Activated T-cell treated with anti-CD3 and anti-CD28 coated beads, Interleukin-2, amount 50 U/mL, for 24 hours (primary cell): ENCODE measurements around the gene GALNTL6.

Experiments used
- DNase-seq: peaks from one replicate; pipeline ENCODE4 v3.0.0-alpha.2; 2020
- H3K27ac Mint-ChIP-seq: 2 replicates; pipeline ENCODE4 v1.8.0; 2020; ENCODE audit warnings: mild to moderate bottlenecking, mixed read lengths
- H3K27me3 Mint-ChIP-seq: 2 replicates; pipeline ENCODE4 v1.8.0; 2020; ENCODE audit warnings: mixed read lengths
- H3K36me3 Mint-ChIP-seq: 2 replicates; pipeline ENCODE4 v1.8.0; 2020; ENCODE audit warnings: low read depth, mixed read lengths
- H3K4me1 Mint-ChIP-seq: 2 replicates; pipeline ENCODE4 v1.8.0; 2020; ENCODE audit warnings: low read depth, mixed read lengths
- H3K4me3 Mint-ChIP-seq: 2 replicates; pipeline ENCODE4 v1.8.0; 2020; ENCODE audit warnings: mild to moderate bottlenecking, moderate library complexity, mixed read lengths
- H3K9me3 Mint-ChIP-seq: 2 replicates; pipeline ENCODE4 v1.8.0; 2020; ENCODE audit warnings: mixed read lengths

Gene GALNTL6

DNA sequence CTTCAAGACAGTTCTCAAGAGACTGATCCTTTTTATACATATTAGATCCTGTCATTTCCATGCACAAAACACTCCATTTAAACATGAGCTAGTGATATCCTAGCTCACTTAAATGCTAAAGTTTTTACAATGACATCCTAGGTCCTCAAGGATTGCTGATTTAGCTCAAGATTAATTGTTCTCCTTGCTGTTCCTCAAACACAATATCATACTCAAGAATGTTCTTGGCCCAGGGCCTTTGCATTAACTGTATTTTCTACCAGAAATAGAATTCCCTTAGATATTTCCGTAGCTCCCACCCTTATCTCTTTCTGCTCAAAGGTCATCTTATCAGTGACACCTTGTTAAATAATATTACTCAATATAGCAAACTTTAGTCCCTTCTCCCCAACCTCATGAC, 270.1 kb downstream of the GALNTL6 start:
- Mint-ChIP-seq H3K36me3 (no peaks in the 10 kb centered on the region), H3K4me1 (no peaks in the 10 kb centered on the region), H3K27me3 (no peaks in the 10 kb centered on the region), H3K4me3 (no peak overlapping the region), H3K27ac (no peak overlapping the region), H3K9me3 (no peaks in the 10 kb centered on the region)
- DNase-seq, result no peak

- Mint-ChIP-seq H3K36me3 (no peaks in the 10 kb centered on the region), H3K27me3 (no peaks in the 10 kb centered on the region), H3K9me3 (peaks cover 5% of the 10 kb centered on the region), H3K4me1 (no peaks in the 10 kb centered on the region), H3K27ac (no peak overlapping the region), H3K4me3 (no peak overlapping the region)
- DNase-seq, result no peak
Observed at GRCh38 chr4:172088556-172088955, 275.4 kb downstream of the GALNTL6 start.

GRCh38 chr4:172095161-172095560, 282.0 kb downstream of the GALNTL6 start:
- Mint-ChIP-seq H3K36me3 (no peaks in the 10 kb centered on the region), H3K27ac (no peak overlapping the region), H3K4me3 (no peak overlapping the region), H3K27me3 (no peaks in the 10 kb centered on the region), H3K4me1 (no peaks in the 10 kb centered on the region), H3K9me3 (peaks cover 12% of the 10 kb centered on the region)
- DNase-seq, result no peak

DNA sequence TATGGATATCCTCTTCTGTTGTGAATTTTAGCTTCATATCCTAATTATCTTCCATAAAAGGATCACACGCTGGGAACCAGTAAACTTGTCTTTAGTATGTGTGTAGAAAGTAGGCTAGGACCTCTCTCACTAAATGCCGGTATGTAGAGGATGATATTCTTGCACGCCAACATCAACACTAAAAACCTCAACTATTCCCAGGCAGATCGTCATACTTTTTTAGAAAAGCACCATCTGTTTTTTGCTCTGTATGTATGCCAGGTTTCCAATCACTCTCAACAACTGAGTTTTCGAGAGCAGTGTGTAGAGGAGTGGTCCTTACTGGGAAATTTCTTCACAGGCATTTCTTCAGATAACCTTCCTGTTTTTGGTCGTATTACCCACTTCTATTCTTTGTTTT, 283.6 kb downstream of the GALNTL6 start:
- no peak overlapping the region for H3K27ac Mint-ChIP-seq
- no peaks in the 10 kb centered on the region for H3K4me1 Mint-ChIP-seq

GRCh38 chr4:172099376-172099775, 286.2 kb downstream of the GALNTL6 start:
- Mint-ChIP-seq H3K27ac (no peak overlapping the region), H3K4me1 (no peaks in the 10 kb centered on the region), H3K9me3 (peaks cover 20% of the 10 kb centered on the region), H3K36me3 (no peaks in the 10 kb centered on the region), H3K4me3 (no peak overlapping the region), H3K27me3 (no peaks in the 10 kb centered on the region)
- no peak for DNase-seq

More for the DNA sequence above, 283.6 kb downstream of the GALNTL6 start:
- no peaks in the 10 kb centered on the region for H3K36me3 Mint-ChIP-seq
- H3K4me3 Mint-ChIP-seq, result no peak overlapping the region
- no peak for DNase-seq
- peaks cover 18% of the 10 kb centered on the region for H3K9me3 Mint-ChIP-seq
- no peaks in the 10 kb centered on the region for H3K27me3 Mint-ChIP-seq

GRCh38 chr4:172103456-172103855, 290.3 kb downstream of the GALNTL6 start:
- no peak for DNase-seq
- Mint-ChIP-seq H3K36me3 (no peaks in the 10 kb centered on the region), H3K4me1 (no peaks in the 10 kb centered on the region), H3K4me3 (no peak overlapping the region), H3K27ac (no peak overlapping the region), H3K27me3 (no peaks in the 10 kb centered on the region), H3K9me3 (peaks cover 19% of the 10 kb centered on the region)

GRCh38 chr4:172104539-172104938, 291.3 kb downstream of the GALNTL6 start:
- no peak for DNase-seq
- Mint-ChIP-seq H3K27ac (no peak overlapping the region), H3K27me3 (no peaks in the 10 kb centered on the region), H3K4me1 (no peaks in the 10 kb centered on the region), H3K36me3 (no peaks in the 10 kb centered on the region), H3K9me3 (peaks cover 16% of the 10 kb centered on the region), H3K4me3 (no peak overlapping the region)

- no peaks in the 10 kb centered on the region for H3K36me3 Mint-ChIP-seq
- no peaks in the 10 kb centered on the region for H3K27me3 Mint-ChIP-seq
- no peak for DNase-seq
- peaks cover 13% of the 10 kb centered on the region for H3K9me3 Mint-ChIP-seq
- H3K4me3 Mint-ChIP-seq, result no peak overlapping the region
- H3K4me1 Mint-ChIP-seq, result no peaks in the 10 kb centered on the region
- H3K27ac Mint-ChIP-seq, result no peak overlapping the region
Observed at GRCh38 chr4:172105918-172106317, 292.7 kb downstream of the GALNTL6 start.

DNA sequence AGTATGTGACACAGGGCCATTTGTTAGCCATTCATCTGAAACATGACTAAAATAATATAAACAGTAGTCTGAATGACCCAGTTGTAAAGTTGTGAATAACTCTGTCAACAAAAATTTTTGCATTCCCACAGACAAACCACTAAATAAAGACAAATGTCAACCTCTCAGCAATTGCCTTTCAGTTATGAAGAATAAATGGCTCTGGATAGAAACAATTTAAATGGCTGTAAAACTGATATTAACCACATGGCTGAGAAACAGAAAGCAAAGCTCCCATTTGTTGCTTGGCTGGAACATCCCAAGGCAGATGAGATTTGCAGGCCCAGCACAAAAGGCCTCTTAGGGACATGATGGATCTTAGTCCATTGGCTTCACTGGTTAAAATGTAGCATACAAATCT, 296.3 kb downstream of the GALNTL6 start:
- Mint-ChIP-seq H3K36me3 (no peaks in the 10 kb centered on the region), H3K4me1 (no peaks in the 10 kb centered on the region), H3K4me3 (no peak overlapping the region), H3K27me3 (no peaks in the 10 kb centered on the region), H3K9me3 (peaks cover 6% of the 10 kb centered on the region), H3K27ac (no peak overlapping the region)
- no peak for DNase-seq

- Mint-ChIP-seq H3K27me3 (no peaks in the 10 kb centered on the region), H3K4me3 (no peak overlapping the region), H3K27ac (no peak overlapping the region)
Observed at GRCh38 chr4:172124656-172125308, 311.6 kb downstream of the GALNTL6 start.

GRCh38 chr4:172125443-172125842, 312.2 kb downstream of the GALNTL6 start:
- no peak for DNase-seq
- H3K9me3 Mint-ChIP-seq, result no peaks in the 10 kb centered on the region
- H3K4me3 Mint-ChIP-seq, result no peak overlapping the region
- H3K4me1 Mint-ChIP-seq, result no peaks in the 10 kb centered on the region
- H3K27ac Mint-ChIP-seq, result no peak overlapping the region
- no peaks in the 10 kb centered on the region for H3K36me3 Mint-ChIP-seq
- no peaks in the 10 kb centered on the region for H3K27me3 Mint-ChIP-seq

More at GRCh38 chr4:172124656-172125308, 311.6 kb downstream of the GALNTL6 start:
- no peaks in the 10 kb centered on the region for H3K9me3 Mint-ChIP-seq
- H3K36me3 Mint-ChIP-seq, result no peaks in the 10 kb centered on the region
- DNase-seq, result no peak
- H3K4me1 Mint-ChIP-seq, result no peaks in the 10 kb centered on the region

DNA sequence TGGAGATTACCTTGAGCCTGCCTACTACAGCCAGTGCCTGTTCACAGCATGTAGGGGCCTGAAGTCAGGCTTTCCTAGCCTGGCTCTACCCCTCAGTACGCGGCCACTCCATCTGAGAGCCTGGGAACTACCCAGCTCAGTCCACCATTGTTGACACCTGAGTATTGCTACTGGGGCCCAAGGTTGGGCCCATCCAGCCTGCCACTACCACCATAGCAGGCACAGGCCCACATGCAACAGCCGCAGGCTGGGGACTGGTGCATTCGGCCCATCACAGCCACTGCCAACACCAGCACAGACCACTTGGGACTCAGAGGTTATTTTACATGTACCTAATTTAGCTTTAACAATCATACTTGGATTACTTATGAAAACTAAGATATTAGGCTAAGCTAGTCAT, 314.0 kb downstream of the GALNTL6 start:
- no peaks in the 10 kb centered on the region for H3K36me3 Mint-ChIP-seq
- no peaks in the 10 kb centered on the region for H3K4me1 Mint-ChIP-seq
- no peak overlapping the region for H3K4me3 Mint-ChIP-seq
- peaks cover 3% of the 10 kb centered on the region for H3K9me3 Mint-ChIP-seq
- H3K27ac Mint-ChIP-seq, result no peak overlapping the region
- DNase-seq, result no peak
- H3K27me3 Mint-ChIP-seq, result no peaks in the 10 kb centered on the region

DNA sequence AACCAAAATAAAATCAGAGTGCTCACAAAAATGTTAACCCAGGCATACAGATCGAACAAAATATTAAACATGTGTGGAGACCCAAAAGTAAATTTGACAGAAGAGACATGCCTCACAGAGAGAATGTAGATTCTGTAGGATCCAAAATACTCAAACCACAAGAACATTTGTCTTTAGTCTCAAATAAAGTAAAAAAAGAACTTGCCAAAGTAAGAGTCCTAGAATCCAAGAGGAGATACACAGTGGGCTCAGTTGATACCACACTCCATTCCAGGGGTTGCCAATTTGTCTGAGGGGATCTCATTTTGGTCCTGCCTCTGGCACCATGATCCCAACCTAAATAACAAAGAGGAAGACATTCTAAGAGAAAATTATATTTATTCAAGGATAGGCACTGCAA, 316.4 kb downstream of the GALNTL6 start:
- H3K36me3 Mint-ChIP-seq, result no peaks in the 10 kb centered on the region
- H3K4me3 Mint-ChIP-seq, result no peak overlapping the region
- no peak overlapping the region for H3K27ac Mint-ChIP-seq
- peaks cover 5% of the 10 kb centered on the region for H3K9me3 Mint-ChIP-seq
- H3K4me1 Mint-ChIP-seq, result no peaks in the 10 kb centered on the region
- DNase-seq, result no peak
- no peaks in the 10 kb centered on the region for H3K27me3 Mint-ChIP-seq

DNA sequence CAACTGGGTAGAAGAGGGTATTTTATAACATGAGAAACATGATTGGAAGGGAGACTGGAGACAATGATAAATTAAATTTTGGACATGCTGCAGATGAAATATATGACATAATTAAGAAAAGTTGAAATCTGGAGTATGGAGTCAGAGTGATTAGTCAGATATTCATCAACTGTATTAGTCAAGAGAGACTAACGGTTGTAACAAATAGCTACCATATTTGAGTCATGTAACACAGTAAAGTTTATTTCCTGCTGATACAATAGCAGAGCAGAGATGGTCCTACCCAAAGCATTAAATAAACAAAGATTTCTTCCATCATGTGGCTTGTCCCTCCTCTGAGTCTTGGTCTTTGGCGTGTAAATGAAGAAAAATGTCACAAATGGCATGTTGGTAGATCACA, 321.3 kb downstream of the GALNTL6 start:
- DNase-seq, result no peak
- Mint-ChIP-seq H3K27me3 (no peaks in the 10 kb centered on the region), H3K27ac (no peak overlapping the region), H3K4me1 (no peaks in the 10 kb centered on the region), H3K9me3 (peaks cover 8% of the 10 kb centered on the region), H3K36me3 (no peaks in the 10 kb centered on the region), H3K4me3 (no peak overlapping the region)

DNA sequence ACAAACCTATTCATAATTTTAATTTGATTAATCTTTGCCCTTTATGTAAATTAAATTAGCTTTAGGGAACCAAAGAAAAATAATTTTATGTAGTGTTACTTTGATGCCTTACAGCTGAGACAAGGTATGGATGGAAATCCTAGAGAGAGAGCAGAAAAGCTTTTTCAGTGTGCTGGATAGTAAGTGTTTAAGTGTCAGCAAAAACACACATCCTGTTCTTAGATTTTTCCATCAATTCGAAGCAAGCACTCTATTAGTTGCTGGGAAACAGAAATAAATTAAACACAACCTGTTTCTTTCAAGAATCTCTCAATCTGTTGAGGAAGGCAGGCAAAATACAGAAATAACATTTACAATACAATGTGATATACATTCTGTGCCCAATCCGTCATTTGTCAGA, 327.8 kb downstream of the GALNTL6 start:
- no peaks in the 10 kb centered on the region for H3K27me3 Mint-ChIP-seq

DNA sequence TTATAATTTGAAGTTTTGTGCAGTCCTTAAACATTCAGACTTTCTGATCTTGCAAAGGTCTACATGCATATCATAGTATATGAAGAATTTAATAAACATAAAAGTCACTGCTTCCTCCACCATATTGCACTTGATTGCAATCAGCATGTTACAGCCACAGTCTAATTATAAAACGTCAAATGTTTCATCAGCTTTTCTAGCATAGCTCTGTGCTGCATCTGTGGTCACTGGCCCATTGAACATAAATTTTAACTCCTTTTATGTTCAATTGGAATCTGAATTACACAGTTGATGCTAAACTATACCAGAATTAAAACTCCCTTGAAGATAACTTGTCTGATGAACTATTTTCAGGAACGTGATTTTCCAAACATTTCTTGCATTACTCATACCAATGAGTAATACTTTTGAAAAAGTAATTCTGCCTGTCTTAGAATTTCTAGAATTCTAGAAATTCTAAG, 329.1 kb downstream of the GALNTL6 start:
- no peaks in the 10 kb centered on the region for H3K36me3 Mint-ChIP-seq

More for the DNA sequence above, 327.8 kb downstream of the GALNTL6 start:
- H3K9me3 Mint-ChIP-seq, result no peaks in the 10 kb centered on the region
- H3K36me3 Mint-ChIP-seq, result no peaks in the 10 kb centered on the region
- no peaks in the 10 kb centered on the region for H3K4me1 Mint-ChIP-seq
- H3K27ac Mint-ChIP-seq, result no peak overlapping the region
- H3K4me3 Mint-ChIP-seq, result no peak overlapping the region
- DNase-seq, result no peak

More for the DNA sequence above, 329.1 kb downstream of the GALNTL6 start:
- H3K4me1 Mint-ChIP-seq, result no peaks in the 10 kb centered on the region
- no peaks in the 10 kb centered on the region for H3K9me3 Mint-ChIP-seq
- no peak overlapping the region for H3K4me3 Mint-ChIP-seq
- no peaks in the 10 kb centered on the region for H3K27me3 Mint-ChIP-seq
- H3K27ac Mint-ChIP-seq, result no peak overlapping the region
- no peak for DNase-seq
